Liver (tissue), 3 donors: ENCODE data around the gene SMPD3.

Experiments
- EGR1 ChIP-seq, 2 donors: IDR thresholded peaks; 2 replicates each; pipeline ENCODE4 v1.6.1; 2016 to 2018; ENCODE audit warnings: antibody characterized with exemption in 2 of 2, low read depth in 2 of 2
- GABPA ChIP-seq, 2 donors: IDR thresholded peaks in 1 of 2; conservative IDR thresholded peaks in 1 of 2; 2 replicates each; pipeline ENCODE4 v1.6.1; 2016; ENCODE audit warnings: antibody characterized with exemption in 2 of 2, mild to moderate bottlenecking in 1 of 2, moderate library complexity in 1 of 2
- SP1 ChIP-seq: IDR thresholded peaks from 2 replicates; pipeline ENCODE4 v1.6.1; 2018; ENCODE audit warnings: antibody characterized with exemption, mild to moderate bottlenecking
- TF ChIP-seq, protein P1 (sequence below): fragments of 150-350 bp; IDR thresholded peaks from 2 replicates; pipeline ENCODE4 v1.5.1; 2017; ENCODE audit warnings: improper control_type of control experiment, low read depth, low read length; ENCODE audit not compliant: missing input control
- donor health status: healthy.
- donor health status: healthy.

DNA sequence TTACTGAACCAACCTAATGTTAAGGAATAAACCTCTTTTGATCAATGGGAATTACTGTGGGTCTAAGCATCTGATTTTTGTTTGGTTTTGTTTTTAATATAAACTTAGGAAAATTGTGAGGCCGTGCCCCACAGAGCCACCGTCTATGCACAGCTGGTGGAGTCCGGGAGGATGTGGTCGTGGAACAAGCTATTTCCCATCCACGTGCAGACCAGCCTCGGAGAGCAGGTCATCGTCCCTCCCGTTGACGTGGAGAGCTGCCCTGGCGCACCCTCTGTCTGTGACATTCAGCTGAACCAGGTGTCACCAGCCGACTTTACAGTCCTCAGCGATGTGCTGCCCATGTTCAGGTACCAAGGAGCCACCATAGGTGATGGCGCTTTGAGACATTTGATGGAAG, 109.1 kb downstream of the SMPD3 start:
- TF ChIP-seq, protein P1, sequence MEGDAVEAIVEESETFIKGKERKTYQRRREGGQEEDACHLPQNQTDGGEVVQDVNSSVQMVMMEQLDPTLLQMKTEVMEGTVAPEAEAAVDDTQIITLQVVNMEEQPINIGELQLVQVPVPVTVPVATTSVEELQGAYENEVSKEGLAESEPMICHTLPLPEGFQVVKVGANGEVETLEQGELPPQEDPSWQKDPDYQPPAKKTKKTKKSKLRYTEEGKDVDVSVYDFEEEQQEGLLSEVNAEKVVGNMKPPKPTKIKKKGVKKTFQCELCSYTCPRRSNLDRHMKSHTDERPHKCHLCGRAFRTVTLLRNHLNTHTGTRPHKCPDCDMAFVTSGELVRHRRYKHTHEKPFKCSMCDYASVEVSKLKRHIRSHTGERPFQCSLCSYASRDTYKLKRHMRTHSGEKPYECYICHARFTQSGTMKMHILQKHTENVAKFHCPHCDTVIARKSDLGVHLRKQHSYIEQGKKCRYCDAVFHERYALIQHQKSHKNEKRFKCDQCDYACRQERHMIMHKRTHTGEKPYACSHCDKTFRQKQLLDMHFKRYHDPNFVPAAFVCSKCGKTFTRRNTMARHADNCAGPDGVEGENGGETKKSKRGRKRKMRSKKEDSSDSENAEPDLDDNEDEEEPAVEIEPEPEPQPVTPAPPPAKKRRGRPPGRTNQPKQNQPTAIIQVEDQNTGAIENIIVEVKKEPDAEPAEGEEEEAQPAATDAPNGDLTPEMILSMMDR, result no peak
- TF ChIP-seq SP1 (no peak), EGR1 (IDR thresholded peaks at IDR 0.05; ENCODE audit: low read depth in 2 of 2) (no peak), GABPA (IDR thresholded peaks at IDR 0.05 in 1 of 2, conservative IDR thresholded peaks at IDR 0.05 in 1 of 2) (no peak)
